ENCODE results near the gene HNRNPA0. TPM values are rescaled to one million over a fixed set of nuclear protein-coding genes. Genes with fewer than 3 reads are reported as not detected.

Gene HNRNPA0
- total and polyA plus RNA-seq, 9 of the 15 experiments (the other 6 are each of a cell fraction or from before 2014, with no cell fraction given) = 5.0 to 33.3 (median 10.7) TPM

DNA sequence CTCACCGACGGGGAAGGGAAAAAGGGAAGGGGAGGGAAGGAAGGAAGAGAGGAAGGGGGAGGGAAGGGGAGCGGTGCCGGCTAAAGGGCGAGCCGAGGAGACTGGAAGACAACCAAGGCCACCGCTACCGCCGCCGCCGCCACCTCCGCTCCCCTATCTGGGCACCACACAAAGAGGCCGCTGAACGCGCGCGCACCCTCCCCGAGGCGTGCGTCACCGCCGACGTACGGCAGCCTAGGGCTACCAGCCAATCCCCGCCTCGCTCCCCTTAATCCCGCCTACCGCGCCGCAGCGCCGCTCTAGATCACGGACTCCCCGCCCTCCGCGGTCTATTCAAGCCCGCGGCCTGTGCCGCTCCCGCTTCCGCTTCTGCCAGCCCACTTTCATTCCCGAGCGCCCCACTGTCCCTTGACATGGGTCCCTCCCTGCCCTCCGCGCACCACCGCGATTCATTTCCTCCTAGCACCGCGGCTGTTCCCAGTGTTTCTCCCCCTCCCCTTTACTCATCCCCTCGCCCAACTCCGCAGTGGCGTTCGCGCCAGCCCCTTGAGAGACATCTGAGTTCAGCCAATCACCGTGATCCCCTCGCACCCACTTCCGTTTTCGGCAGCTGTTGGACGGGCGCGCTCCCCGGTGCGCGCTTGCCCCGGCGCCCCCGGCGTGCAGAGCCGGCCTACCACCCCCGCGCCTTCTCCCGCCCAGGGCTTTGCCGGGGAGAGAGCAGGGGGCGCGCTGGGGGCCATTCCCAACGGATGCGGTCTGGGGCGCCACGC, at the start of gene HNRNPA0 (continued):
- TF ChIP-seq, protein P1, sequence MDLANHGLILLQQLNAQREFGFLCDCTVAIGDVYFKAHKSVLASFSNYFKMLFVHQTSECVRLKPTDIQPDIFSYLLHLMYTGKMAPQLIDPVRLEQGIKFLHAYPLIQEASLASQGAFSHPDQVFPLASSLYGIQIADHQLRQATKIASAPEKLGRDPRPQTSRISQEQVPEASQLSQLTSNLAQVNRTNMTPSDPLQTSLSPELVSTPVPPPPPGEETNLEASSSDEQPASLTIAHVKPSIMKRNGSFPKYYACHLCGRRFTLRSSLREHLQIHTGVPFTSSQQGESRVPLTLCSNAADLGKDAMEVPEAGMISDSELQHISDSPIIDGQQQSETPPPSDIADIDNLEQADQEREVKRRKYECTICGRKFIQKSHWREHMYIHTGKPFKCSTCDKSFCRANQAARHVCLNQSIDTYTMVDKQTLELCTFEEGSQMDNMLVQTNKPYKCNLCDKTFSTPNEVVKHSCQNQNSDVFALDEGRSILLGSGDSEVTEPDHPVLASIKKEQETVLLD (IDR thresholded peaks at IDR 0.05) = peak; percentile 94
- TF ChIP-seq, protein P2, sequence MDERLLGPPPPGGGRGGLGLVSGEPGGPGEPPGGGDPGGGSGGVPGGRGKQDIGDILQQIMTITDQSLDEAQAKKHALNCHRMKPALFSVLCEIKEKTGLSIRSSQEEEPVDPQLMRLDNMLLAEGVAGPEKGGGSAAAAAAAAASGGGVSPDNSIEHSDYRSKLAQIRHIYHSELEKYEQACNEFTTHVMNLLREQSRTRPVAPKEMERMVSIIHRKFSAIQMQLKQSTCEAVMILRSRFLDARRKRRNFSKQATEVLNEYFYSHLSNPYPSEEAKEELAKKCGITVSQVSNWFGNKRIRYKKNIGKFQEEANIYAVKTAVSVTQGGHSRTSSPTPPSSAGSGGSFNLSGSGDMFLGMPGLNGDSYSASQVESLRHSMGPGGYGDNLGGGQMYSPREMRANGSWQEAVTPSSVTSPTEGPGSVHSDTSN (CRISPR knock-in tag; IDR thresholded peaks at IDR 0.05; ENCODE audit: low read depth) = peak; percentile 74
- TF ChIP-seq, protein P2 (tag; conservative IDR thresholded peaks at IDR 0.05; ENCODE audit: low read depth) = peak; percentile 97
- peak; percentile 93 for TF ChIP-seq CREM (IDR thresholded peaks at IDR 0.05; ENCODE audit: low read depth)
- no peak for TF ChIP-seq ZEB2 (IDR thresholded peaks at IDR 0.05)
- TF ChIP-seq, protein P3, sequence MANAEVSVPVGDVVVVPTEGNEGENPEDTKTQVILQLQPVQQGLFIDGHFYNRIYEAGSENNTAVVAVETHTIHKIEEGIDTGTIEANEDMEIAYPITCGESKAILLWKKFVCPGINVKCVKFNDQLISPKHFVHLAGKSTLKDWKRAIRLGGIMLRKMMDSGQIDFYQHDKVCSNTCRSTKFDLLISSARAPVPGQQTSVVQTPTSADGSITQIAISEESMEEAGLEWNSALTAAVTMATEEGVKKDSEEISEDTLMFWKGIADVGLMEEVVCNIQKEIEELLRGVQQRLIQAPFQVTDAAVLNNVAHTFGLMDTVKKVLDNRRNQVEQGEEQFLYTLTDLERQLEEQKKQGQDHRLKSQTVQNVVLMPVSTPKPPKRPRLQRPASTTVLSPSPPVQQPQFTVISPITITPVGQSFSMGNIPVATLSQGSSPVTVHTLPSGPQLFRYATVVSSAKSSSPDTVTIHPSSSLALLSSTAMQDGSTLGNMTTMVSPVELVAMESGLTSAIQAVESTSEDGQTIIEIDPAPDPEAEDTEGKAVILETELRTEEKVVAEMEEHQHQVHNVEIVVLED (CRISPR knock-in tag; IDR thresholded peaks at IDR 0.05) = peak; percentile 93
- TF ChIP-seq, protein P4, sequence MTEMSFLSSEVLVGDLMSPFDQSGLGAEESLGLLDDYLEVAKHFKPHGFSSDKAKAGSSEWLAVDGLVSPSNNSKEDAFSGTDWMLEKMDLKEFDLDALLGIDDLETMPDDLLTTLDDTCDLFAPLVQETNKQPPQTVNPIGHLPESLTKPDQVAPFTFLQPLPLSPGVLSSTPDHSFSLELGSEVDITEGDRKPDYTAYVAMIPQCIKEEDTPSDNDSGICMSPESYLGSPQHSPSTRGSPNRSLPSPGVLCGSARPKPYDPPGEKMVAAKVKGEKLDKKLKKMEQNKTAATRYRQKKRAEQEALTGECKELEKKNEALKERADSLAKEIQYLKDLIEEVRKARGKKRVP (CRISPR knock-in tag; IDR thresholded peaks at IDR 0.05) = no peak
- no peak for TF ChIP-seq PHTF2 (CRISPR knock-in tag; IDR thresholded peaks at IDR 0.05)
- TF ChIP-seq, protein P5, sequence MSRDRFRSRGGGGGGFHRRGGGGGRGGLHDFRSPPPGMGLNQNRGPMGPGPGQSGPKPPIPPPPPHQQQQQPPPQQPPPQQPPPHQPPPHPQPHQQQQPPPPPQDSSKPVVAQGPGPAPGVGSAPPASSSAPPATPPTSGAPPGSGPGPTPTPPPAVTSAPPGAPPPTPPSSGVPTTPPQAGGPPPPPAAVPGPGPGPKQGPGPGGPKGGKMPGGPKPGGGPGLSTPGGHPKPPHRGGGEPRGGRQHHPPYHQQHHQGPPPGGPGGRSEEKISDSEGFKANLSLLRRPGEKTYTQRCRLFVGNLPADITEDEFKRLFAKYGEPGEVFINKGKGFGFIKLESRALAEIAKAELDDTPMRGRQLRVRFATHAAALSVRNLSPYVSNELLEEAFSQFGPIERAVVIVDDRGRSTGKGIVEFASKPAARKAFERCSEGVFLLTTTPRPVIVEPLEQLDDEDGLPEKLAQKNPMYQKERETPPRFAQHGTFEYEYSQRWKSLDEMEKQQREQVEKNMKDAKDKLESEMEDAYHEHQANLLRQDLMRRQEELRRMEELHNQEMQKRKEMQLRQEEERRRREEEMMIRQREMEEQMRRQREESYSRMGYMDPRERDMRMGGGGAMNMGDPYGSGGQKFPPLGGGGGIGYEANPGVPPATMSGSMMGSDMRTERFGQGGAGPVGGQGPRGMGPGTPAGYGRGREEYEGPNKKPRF (IDR thresholded peaks at IDR 0.05; ENCODE audit: low read depth, low read length) = no peak
- TF ChIP-seq XRCC5 (IDR thresholded peaks at IDR 0.05; ENCODE audit: low read depth, low read length) = no peak
- no peak for TF ChIP-seq ESRRB (CRISPR knock-in tag; IDR thresholded peaks at IDR 0.05; ENCODE audit: borderline replicate concordance)
- no peak for TF ChIP-seq PYGO2 (tag; IDR thresholded peaks at IDR 0.05)
- no peak for TF ChIP-seq RBM14 (IDR thresholded peaks at IDR 0.05; ENCODE audit: borderline replicate concordance, insufficient read depth, low read depth, low read length)
- peak in 1 of 2 experiments; percentile 43; a peak in 1 of 4 replicates for TF ChIP-seq FOXA3 (CRISPR knock-in tag; conservative IDR thresholded peaks at IDR 0.05 in 1 of 2, IDR thresholded peaks at IDR 0.05 in 1 of 2)
- TF ChIP-seq MED1 (CRISPR knock-in tag; IDR thresholded peaks at IDR 0.05; ENCODE audit: borderline replicate concordance) = no peak
- TF ChIP-seq GTF2F1 (IDR thresholded peaks at IDR 0.05; ENCODE audit: low read depth, low read length) = peak; percentile 82; the same call in 1 of the 2 replicates
- peak; percentile 86 for TF ChIP-seq PCBP1 (IDR thresholded peaks at IDR 0.05; ENCODE audit: low read depth, low read length, poor library complexity, severe bottlenecking)
- TF ChIP-seq ZNF175 (CRISPR knock-in tag; IDR thresholded peaks at IDR 0.05; ENCODE audit: low read depth) = no peak; the same call in none of the 2 replicates

Measured in K562 (cell line).